ENCODE measurements around the gene OSGIN1.
A peak's percentile ranks its signal among the peaks of the same experiment; 100 is the strongest.

Gene OSGIN1

GRCh38 chr16:83963277-83964119, 10.5 kb downstream of the OSGIN1 start:
- no peak for DNase-seq
- H3K27me3 Mint-ChIP-seq, result peaks cover 6 to 13% of the 10 kb centered on the region in 2 donors
- peaks cover 38 to 45% of the 10 kb centered on the region in 2 donors for H3K36me3 Mint-ChIP-seq
- no peak for ATAC-seq (replicated peaks)
- H3K4me1 Mint-ChIP-seq, result peaks cover 8 to 12% of the 10 kb centered on the region in 2 donors
- H3K4me3 Mint-ChIP-seq, result no peak overlapping the region
- no peaks in the 10 kb centered on the region for H3K9me3 Mint-ChIP-seq
- H3K27ac Mint-ChIP-seq, result no peak overlapping the region

- ATAC-seq (replicated peaks) (no peak), DNase-seq (no peak)
- Mint-ChIP-seq H3K9me3 (no peaks in the 10 kb centered on the region), H3K36me3 (peaks cover 31 to 38% of the 10 kb centered on the region in 2 donors), H3K4me1 (peaks cover 9 to 12% of the 10 kb centered on the region in 2 donors), H3K27ac (no peak overlapping the region), H3K27me3 (peaks cover 16 to 24% of the 10 kb centered on the region in 2 donors), H3K4me3 (no peak overlapping the region)
Measured at GRCh38 chr16:83964684-83965443, 11.8 kb downstream of the OSGIN1 start.

- DNase-seq (no peak), ATAC-seq (replicated peaks) (no peak)
- Mint-ChIP-seq H3K27ac (no peak overlapping the region), H3K4me1 (peaks cover 8 to 14% of the 10 kb centered on the region in 2 donors), H3K36me3 (peaks cover 27 to 36% of the 10 kb centered on the region in 2 donors), H3K9me3 (no peaks in the 10 kb centered on the region), H3K4me3 (no peak overlapping the region), H3K27me3 (peaks cover 18 to 30% of the 10 kb centered on the region in 2 donors)
Measured at GRCh38 chr16:83965444-83966152, 12.6 kb downstream of the OSGIN1 start.

- H3K4me1 Mint-ChIP-seq, result peaks cover 8 to 14% of the 10 kb centered on the region in 2 donors
- no peak for DNase-seq
- peaks cover 21 to 30% of the 10 kb centered on the region in 2 donors for H3K36me3 Mint-ChIP-seq
- no peak overlapping the region for H3K4me3 Mint-ChIP-seq
- peaks cover 18 to 36% of the 10 kb centered on the region in 2 donors for H3K27me3 Mint-ChIP-seq
- H3K9me3 Mint-ChIP-seq, result no peaks in the 10 kb centered on the region
- H3K27ac Mint-ChIP-seq, result no peak overlapping the region
- ATAC-seq (replicated peaks), result no peak
Measured at GRCh38 chr16:83966153-83966696, 13.2 kb downstream of the OSGIN1 start.

- Mint-ChIP-seq H3K27me3 (peaks cover 26 to 45% of the 10 kb centered on the region in 2 donors), H3K9me3 (no peaks in the 10 kb centered on the region), H3K27ac (no peak overlapping the region), H3K36me3 (peaks cover 16 to 26% of the 10 kb centered on the region in 2 donors), H3K4me1 (peaks cover 8 to 14% of the 10 kb centered on the region in 2 donors), H3K4me3 (no peak overlapping the region)
- ATAC-seq (replicated peaks) (no peak), DNase-seq (no peak)
Measured at GRCh38 chr16:83967091-83967490, 14.1 kb downstream of the OSGIN1 start.

- DNase-seq (no peak), ATAC-seq (replicated peaks) (peak; percentile 72 to 78)
- Mint-ChIP-seq H3K36me3 (peaks cover 16 to 26% of the 10 kb centered on the region in 2 donors), H3K4me1 (peaks cover 8 to 14% of the 10 kb centered on the region in 2 donors), H3K4me3 (peak within 1 kb of the TSS; percentile 71 to 72), H3K9me3 (no peaks in the 10 kb centered on the region), H3K27ac (no peak within 1 kb of the TSS), H3K27me3 (peaks cover 31 to 47% of the 10 kb centered on the region in 2 donors)
Measured at GRCh38 chr16:83967838-83968305, 14.8 kb downstream of the OSGIN1 start, which contains the start of gene NECAB2. Gene NECAB2 (plus strand): TSS chr16:83968244. CDS start chr16:83968649, 405 bp downstream.

GRCh38 chr16:83968306-83968851, 15.3 kb downstream of the OSGIN1 start:
- peaks cover 7 to 10% of the 10 kb centered on the region in 2 donors for H3K4me1 Mint-ChIP-seq
- no peak overlapping the region for H3K27ac Mint-ChIP-seq
- peaks cover 16 to 26% of the 10 kb centered on the region in 2 donors for H3K36me3 Mint-ChIP-seq
- peaks cover 36 to 52% of the 10 kb centered on the region in 2 donors for H3K27me3 Mint-ChIP-seq
- DNase-seq (no peak), ATAC-seq (replicated peaks) (peak in 1 of 2 donors; percentile 45)
- H3K4me3 Mint-ChIP-seq, result peak overlapping the region; percentile 71 to 72
- no peaks in the 10 kb centered on the region for H3K9me3 Mint-ChIP-seq

GRCh38 chr16:83968891-83969649, 16.0 kb downstream of the OSGIN1 start:
- Mint-ChIP-seq H3K27me3 (peaks cover 43 to 56% of the 10 kb centered on the region in 2 donors), H3K27ac (no peak overlapping the region), H3K36me3 (peaks cover 15 to 22% of the 10 kb centered on the region in 2 donors), H3K9me3 (no peaks in the 10 kb centered on the region), H3K4me1 (peaks cover 3 to 5% of the 10 kb centered on the region in 2 donors), H3K4me3 (peak overlapping the region; percentile 65 to 66)
- ATAC-seq (replicated peaks) (no peak), DNase-seq (no peak)

GRCh38 chr16:83969771-83970429, 16.9 kb downstream of the OSGIN1 start:
- Mint-ChIP-seq H3K4me3 (peak overlapping the region in 1 of 2 donors; percentile 26), H3K27me3 (peaks cover 49 to 63% of the 10 kb centered on the region in 2 donors)

GRCh38 chr16:83970430-83970815, 17.4 kb downstream of the OSGIN1 start:
- DNase-seq (no peak), ATAC-seq (replicated peaks) (no peak)
- no peak overlapping the region for H3K4me3 Mint-ChIP-seq
- peaks cover 3 to 5% of the 10 kb centered on the region in 2 donors for H3K4me1 Mint-ChIP-seq
- no peak overlapping the region for H3K27ac Mint-ChIP-seq
- no peaks in the 10 kb centered on the region for H3K9me3 Mint-ChIP-seq
- peaks cover 54 to 68% of the 10 kb centered on the region in 2 donors for H3K27me3 Mint-ChIP-seq
- peaks cover 11 to 16% of the 10 kb centered on the region in 2 donors for H3K36me3 Mint-ChIP-seq

More at GRCh38 chr16:83969771-83970429, 16.9 kb downstream of the OSGIN1 start:
- H3K27ac Mint-ChIP-seq, result peak overlapping the region; percentile 59
- peaks cover 3 to 5% of the 10 kb centered on the region in 2 donors for H3K4me1 Mint-ChIP-seq
- no peak for ATAC-seq (replicated peaks)
- peaks cover 11 to 18% of the 10 kb centered on the region in 2 donors for H3K36me3 Mint-ChIP-seq
- H3K9me3 Mint-ChIP-seq, result no peaks in the 10 kb centered on the region
- no peak for DNase-seq

- ATAC-seq (replicated peaks), result no peak
- Mint-ChIP-seq H3K4me1 (peaks cover 3 to 7% of the 10 kb centered on the region in 2 donors), H3K27me3 (peaks cover 56 to 75% of the 10 kb centered on the region in 2 donors), H3K4me3 (no peak overlapping the region), H3K27ac (no peak overlapping the region), H3K9me3 (no peaks in the 10 kb centered on the region), H3K36me3 (peaks cover 5 to 7% of the 10 kb centered on the region in 2 donors)
- DNase-seq, result no peak
Measured at GRCh38 chr16:83971165-83972130, 18.4 kb downstream of the OSGIN1 start.

Data from stimulated activated naive B cell treated with anti-CD40 and anti-IgM and Interleukin-4, amounts not matched to agents 10 μg/mL and 1 μg/mL and 100 μg/mL, for 72 hours (primary cell).